ENCODE measurements around the gene FZD10.

The FZD10 gene

DNA sequence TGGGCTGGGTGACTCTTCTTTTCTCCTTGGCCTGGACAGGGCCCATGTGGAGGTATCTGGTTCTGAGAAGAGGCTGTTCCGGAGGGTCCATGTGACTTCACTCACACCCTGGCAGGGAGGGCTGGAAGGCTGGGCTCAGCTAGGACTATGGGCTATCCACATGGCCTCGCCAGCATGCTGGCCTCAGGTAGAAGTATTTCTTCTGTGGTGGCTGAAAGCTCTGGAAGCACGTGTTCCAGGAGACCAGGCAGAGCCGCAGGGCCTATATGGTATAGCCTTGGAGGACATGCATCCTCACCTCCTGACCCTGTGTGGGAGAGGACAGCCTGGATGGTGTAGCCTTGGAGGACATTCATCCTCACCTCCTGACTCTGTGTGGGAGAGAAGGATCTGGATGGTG, 38.2 kb upstream of the FZD10 start:
- no peak for TF ChIP-seq GABPA (IDR thresholded peaks at IDR 0.05; ENCODE audit: low read depth)
- no peak for TF ChIP-seq REST (IDR thresholded peaks at IDR 0.05; ENCODE audit: insufficient replicate concordance, low read depth)
- no peak for TF ChIP-seq POLR2AphosphoS5 (IDR thresholded peaks at IDR 0.05; ENCODE audit: low read depth)
- TF ChIP-seq, protein P1, sequence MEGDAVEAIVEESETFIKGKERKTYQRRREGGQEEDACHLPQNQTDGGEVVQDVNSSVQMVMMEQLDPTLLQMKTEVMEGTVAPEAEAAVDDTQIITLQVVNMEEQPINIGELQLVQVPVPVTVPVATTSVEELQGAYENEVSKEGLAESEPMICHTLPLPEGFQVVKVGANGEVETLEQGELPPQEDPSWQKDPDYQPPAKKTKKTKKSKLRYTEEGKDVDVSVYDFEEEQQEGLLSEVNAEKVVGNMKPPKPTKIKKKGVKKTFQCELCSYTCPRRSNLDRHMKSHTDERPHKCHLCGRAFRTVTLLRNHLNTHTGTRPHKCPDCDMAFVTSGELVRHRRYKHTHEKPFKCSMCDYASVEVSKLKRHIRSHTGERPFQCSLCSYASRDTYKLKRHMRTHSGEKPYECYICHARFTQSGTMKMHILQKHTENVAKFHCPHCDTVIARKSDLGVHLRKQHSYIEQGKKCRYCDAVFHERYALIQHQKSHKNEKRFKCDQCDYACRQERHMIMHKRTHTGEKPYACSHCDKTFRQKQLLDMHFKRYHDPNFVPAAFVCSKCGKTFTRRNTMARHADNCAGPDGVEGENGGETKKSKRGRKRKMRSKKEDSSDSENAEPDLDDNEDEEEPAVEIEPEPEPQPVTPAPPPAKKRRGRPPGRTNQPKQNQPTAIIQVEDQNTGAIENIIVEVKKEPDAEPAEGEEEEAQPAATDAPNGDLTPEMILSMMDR (IDR thresholded peaks at IDR 0.05; ENCODE audit: insufficient read depth, low read length): no peak
- no peak for TF ChIP-seq SPI1 (IDR thresholded peaks at IDR 0.05; ENCODE audit: borderline replicate concordance, low read depth)
- Histone ChIP-seq H3K4me3 (replicated peaks; ENCODE audit: insufficient read depth, low read length) (no peak overlapping the region), H3K27ac (replicated peaks) (no peak overlapping the region), H3K27me3 (ENCODE audit: insufficient read depth, poor library complexity, severe bottlenecking) (no peaks in the 10 kb centered on the region)
- DNase-seq (ENCODE audit: low read depth in 1 of 2, low spot score in 1 of 2): no peak

GRCh38 chr12:130124605-130125244, 37.5 kb upstream of the FZD10 start:
- no peak for TF ChIP-seq GABPA (IDR thresholded peaks at IDR 0.05; ENCODE audit: low read depth)
- TF ChIP-seq POLR2AphosphoS5 (IDR thresholded peaks at IDR 0.05; ENCODE audit: low read depth): no peak
- no peak for TF ChIP-seq SPI1 (IDR thresholded peaks at IDR 0.05; ENCODE audit: borderline replicate concordance, low read depth)
- no peak for TF ChIP-seq REST (IDR thresholded peaks at IDR 0.05; ENCODE audit: insufficient replicate concordance, low read depth)
- TF ChIP-seq, protein P1 (IDR thresholded peaks at IDR 0.05; ENCODE audit: insufficient read depth, low read length): no peak
- Histone ChIP-seq H3K27me3 (ENCODE audit: insufficient read depth, poor library complexity, severe bottlenecking) (no peaks in the 10 kb centered on the region), H3K27ac (replicated peaks) (no peak overlapping the region), H3K4me3 (replicated peaks; ENCODE audit: insufficient read depth, low read length) (no peak overlapping the region)
- no peak for DNase-seq (ENCODE audit: low read depth in 1 of 2, low spot score in 1 of 2)

DNA sequence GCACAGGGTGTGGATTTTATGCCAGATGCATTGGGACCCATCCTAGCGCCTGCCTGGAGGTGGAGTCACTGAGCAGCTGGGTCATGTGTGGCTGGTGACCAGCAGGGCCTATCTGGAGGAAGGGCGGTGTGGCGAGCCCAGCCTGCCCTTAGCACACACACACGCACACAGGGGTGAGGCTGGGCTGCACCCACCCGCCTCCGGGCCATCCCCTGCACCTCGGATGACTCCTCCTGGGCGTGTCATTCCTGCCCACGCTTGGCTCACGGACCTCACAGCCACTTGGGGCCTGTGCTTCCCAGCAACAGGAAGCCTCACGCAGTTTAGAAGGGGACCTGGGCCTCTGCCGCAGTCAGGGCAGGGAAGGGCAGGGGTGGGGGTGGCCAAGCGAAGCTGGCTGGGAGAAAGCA, 36.2 kb upstream of the FZD10 start:
- no peak overlapping the region for H3K27ac ChIP-seq (replicated peaks)

More for the DNA sequence above, 36.2 kb upstream of the FZD10 start:
- no peak for DNase-seq (ENCODE audit: low read depth in 1 of 2, low spot score in 1 of 2)
- Histone ChIP-seq H3K4me3 (replicated peaks; ENCODE audit: insufficient read depth, low read length) (no peak overlapping the region), H3K27me3 (ENCODE audit: insufficient read depth, poor library complexity, severe bottlenecking) (no peaks in the 10 kb centered on the region)
- TF ChIP-seq POLR2AphosphoS5 (IDR thresholded peaks at IDR 0.05; ENCODE audit: low read depth) (no peak), REST (IDR thresholded peaks at IDR 0.05; ENCODE audit: insufficient replicate concordance, low read depth) (no peak), GABPA (IDR thresholded peaks at IDR 0.05; ENCODE audit: low read depth) (no peak), SPI1 (IDR thresholded peaks at IDR 0.05; ENCODE audit: borderline replicate concordance, low read depth) (no peak)
- TF ChIP-seq, protein P1 (IDR thresholded peaks at IDR 0.05; ENCODE audit: insufficient read depth, low read length): no peak

All from HL-60 (cell line).